Measurements from ENCODE around the gene ZNF674. TPM values are rescaled to one million over a fixed set of nuclear protein-coding genes. Genes with fewer than 3 reads are reported as not detected.
"Not testable (repeated sequence)": the region's sequence is repeated elsewhere in the genome, so short reads cannot be mapped to it uniquely, and the experiment has no call there.

Gene ZNF674
- polyA plus RNA-seq, 4 donors: 5.4 to 8.0 (median 6.3) TPM

- DNase-seq (ENCODE audit: low read depth in 4 of 4, low spot score in 3 of 4): not testable (repeated sequence)
Observed at GRCh38 chrX:46478634-46479033, 66.6 kb downstream of the ZNF674 start.

GRCh38 chrX:46477435-46477834 is 67.8 kb downstream of the ZNF674 start:
- DNase-seq (ENCODE audit: low read depth in 4 of 4, low spot score in 3 of 4): no peak

GRCh38 chrX:46465203-46465602 is 80.0 kb downstream of the ZNF674 start:
- no peak for DNase-seq (ENCODE audit: low read depth in 4 of 4, low spot score in 3 of 4)

GRCh38 chrX:46463682-46464081 is 81.5 kb downstream of the ZNF674 start:
- no peak for DNase-seq (ENCODE audit: low read depth in 4 of 4, low spot score in 3 of 4)

- no peak for DNase-seq (ENCODE audit: low read depth in 4 of 4, low spot score in 3 of 4)
Observed at GRCh38 chrX:46461660-46462191, 83.5 kb downstream of the ZNF674 start.

- DNase-seq (ENCODE audit: low read depth in 4 of 4, low spot score in 3 of 4): not testable (repeated sequence)
Observed at GRCh38 chrX:46460801-46461659, 84.2 kb downstream of the ZNF674 start.

- no peak for DNase-seq (ENCODE audit: low read depth in 4 of 4, low spot score in 3 of 4)
Observed at GRCh38 chrX:46459603-46460002, 85.6 kb downstream of the ZNF674 start.

- DNase-seq (ENCODE audit: low read depth in 4 of 4, low spot score in 3 of 4): no peak
Observed at GRCh38 chrX:46456125-46456922, 88.9 kb downstream of the ZNF674 start.

Other genes with a start within 250 kb of the ZNF674 start
- gene CHST7, start 28.3 kb upstream of the ZNF674 start, polyA plus RNA-seq (ENCODE audit: insufficient read length in 4 of 4): 1 to 10 TPM; 1.7 to 3.0 (median 2.0) TPM
- 1 to 10 TPM; 3.9 to 4.9 (median 4.8) TPM for gene SLC9A7, start 213.7 kb upstream of the ZNF674 start, polyA plus RNA-seq (ENCODE audit: insufficient read length in 4 of 4)